ENCODE measurements around the gene RAB27B. TPM values are rescaled to one million over a fixed set of nuclear protein-coding genes. Genes with fewer than 3 reads are reported as not detected.
"Not testable (repeated sequence)": the region's sequence is repeated elsewhere in the genome, so short reads cannot be mapped to it uniquely, and the experiment has no call there.

The RAB27B gene
- total RNA-seq, 2 donors from 2014 or later, result 0.14 to 0.21 TPM

DNA sequence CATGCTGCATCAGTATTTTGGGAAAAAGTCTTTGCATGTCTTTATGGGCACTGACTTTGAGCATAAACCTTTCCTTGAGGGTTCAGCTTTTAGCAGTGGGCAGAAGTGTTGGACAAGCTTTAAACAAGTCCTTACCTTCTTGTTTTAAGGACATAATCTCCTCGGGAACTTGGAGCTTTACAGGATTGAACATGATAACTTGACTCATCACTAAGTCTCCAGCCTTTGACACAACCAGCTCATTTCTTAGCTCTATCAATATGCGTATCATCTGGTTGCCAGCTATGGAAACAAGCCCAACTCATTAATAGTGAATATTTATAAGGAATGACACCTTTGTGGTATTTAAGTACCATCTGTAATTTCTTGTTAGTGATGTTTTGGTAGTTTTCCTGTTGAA, 21.0 kb upstream of the RAB27B start:
- Mint-ChIP-seq H3K9me3 (peaks cover 0 to 9% of the 10 kb centered on the region in 2 donors), H3K27ac (no peak overlapping the region), H3K36me3 (no peaks in the 10 kb centered on the region)
- ATAC-seq, result no peak
- DNase-seq (ENCODE audit: low spot score in 2 of 2), result no peak

DNA sequence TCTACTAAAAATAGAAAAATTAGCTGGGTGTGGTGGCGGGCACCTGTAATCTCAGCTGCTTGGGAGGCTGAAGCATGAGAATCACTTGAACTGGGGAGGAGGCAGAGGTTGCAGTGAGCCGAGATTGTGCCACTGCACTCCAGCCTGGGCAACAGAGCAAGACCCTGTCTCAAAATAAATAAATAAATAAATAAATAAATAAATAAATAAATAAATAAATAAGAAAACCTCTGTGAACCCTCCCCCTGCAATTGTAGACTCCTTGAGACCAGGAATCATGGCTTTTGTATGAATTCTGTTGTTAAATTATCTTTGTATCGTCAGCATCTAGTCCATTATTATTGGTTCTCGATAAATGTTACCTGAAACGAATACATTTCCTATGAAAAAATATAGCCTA, 17.6 kb upstream of the RAB27B start:
- not testable (repeated sequence) for ATAC-seq; DNase-seq (ENCODE audit: low spot score in 2 of 2); H3K27ac Mint-ChIP-seq; H3K36me3 Mint-ChIP-seq; H3K9me3 Mint-ChIP-seq

DNA sequence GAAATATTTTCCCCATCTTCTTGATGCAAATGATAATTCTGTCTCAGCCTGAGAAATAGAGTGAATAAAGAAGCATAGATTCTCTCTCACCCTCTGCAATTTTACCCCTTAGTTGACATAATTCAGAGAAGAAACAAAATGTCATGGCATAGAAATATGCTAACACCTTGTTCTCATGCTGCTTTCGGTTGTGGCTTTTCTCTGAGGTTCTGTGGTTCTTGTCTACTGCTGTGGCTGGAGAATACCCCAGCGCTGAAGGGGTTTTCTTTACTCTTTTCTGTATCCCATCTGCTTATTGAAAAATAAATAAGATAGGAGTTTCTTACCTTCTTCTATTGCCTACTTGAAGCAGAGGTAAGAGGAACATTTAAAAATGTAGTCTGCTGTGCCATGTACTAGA, 15.4 kb upstream of the RAB27B start:
- Mint-ChIP-seq H3K36me3 (no peaks in the 10 kb centered on the region), H3K27ac (no peak overlapping the region), H3K9me3 (no peaks in the 10 kb centered on the region)
- no peak for DNase-seq (ENCODE audit: low spot score in 2 of 2)
- ATAC-seq, result peak; percentile 56 to 75

DNA sequence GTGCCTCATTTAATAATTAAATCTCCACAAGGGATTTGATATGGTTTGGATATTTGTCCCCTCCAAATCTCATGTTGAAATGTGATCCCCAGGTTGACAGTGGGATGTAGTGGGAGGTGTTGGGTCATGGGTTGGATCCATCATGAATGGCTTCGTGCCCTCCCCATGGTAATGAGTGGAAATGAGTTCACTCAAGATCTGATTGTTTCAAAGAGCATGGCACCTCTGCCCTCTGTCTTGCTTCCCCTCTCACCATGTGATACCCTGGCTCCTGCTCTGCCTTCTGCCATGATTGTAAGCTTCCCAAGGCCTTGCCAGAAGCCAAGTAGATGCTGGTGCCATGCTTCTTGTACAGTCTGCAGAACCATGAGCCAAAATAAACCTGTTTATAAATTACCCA, 15.0 kb upstream of the RAB27B start:
- Mint-ChIP-seq H3K9me3 (no peaks in the 10 kb centered on the region), H3K36me3 (no peaks in the 10 kb centered on the region), H3K27ac (no peak overlapping the region)
- DNase-seq (ENCODE audit: low spot score in 2 of 2) (no peak), ATAC-seq (no peak)

DNA sequence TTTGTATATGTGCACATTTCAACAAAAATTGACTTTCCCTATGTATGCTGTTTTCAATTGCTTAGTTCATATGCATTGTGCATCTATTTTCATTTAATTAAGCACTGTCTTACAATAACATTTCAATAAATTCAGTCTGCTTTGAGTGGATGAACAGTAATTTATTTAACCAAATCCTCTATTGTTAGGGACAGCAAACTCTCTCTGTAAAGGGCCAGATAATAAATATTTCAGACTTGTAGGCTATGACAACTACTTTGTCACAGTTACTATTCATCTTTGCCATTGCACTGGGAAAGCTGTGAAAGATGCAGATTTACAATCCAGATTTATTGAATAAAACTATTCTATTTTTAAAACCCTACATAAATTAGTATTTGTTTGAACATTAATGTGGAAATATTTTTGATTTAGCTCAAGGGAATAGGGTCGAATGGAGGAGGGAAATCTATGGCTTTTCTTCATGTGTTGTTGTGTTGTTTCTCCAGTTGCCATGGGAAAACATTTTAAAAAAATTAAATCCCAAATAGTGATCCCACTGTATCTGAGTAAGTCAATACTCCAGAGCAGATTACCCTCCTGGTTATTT, 14.2 kb upstream of the RAB27B start:
- no peaks in the 10 kb centered on the region for H3K9me3 Mint-ChIP-seq
- no peak overlapping the region for H3K27ac Mint-ChIP-seq
- no peak for ATAC-seq
- H3K36me3 Mint-ChIP-seq, result no peaks in the 10 kb centered on the region
- DNase-seq (ENCODE audit: low spot score in 2 of 2), result no peak

DNA sequence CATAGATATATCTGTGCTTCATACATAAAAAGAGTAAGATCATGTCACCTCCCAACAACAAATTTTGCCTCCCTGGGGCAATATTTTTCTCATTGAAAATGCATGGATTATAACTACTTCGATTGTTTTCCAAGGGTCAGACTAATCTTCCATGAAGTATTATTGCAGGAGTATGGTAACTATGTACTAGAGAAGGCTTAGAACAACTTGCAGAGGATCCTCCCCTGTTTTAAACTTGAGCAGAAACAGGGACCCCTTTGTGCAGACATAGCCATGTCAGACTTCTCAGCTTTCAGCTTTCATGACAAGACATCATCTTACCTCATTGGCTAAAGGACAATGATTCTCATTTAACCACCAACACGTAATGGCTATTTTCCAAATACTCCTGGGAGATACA, 13.2 kb upstream of the RAB27B start:
- no peak for DNase-seq (ENCODE audit: low spot score in 2 of 2)
- H3K36me3 Mint-ChIP-seq, result no peaks in the 10 kb centered on the region
- no peak overlapping the region for H3K27ac Mint-ChIP-seq
- H3K9me3 Mint-ChIP-seq, result no peaks in the 10 kb centered on the region
- no peak for ATAC-seq

DNA sequence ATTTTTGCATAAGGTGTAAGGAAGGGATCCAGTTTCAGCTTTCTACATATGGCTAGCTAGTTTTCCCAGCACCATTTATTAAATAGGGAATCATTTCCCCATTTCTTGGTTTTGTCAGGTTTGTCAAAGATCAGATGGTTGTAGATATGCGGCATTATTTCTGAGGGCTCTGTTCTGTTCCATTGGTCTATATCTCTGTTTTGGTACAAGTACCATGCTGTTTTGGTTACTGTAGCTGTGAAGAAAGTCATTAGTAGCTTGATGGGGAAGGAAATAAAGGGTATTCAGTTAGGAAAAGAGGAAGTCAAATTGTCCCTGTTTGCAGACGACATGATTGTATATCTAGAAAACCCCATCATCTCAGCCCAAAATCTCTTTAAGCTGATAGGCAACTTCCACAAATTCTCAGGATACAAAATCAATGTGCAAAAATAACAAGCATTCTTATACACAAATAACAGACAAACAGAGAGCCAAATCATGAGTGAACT, 7.4 kb upstream of the RAB27B start:
- H3K27ac Mint-ChIP-seq; H3K36me3 Mint-ChIP-seq; DNase-seq (ENCODE audit: low spot score in 2 of 2); ATAC-seq; H3K9me3 Mint-ChIP-seq: not testable (repeated sequence)

DNA sequence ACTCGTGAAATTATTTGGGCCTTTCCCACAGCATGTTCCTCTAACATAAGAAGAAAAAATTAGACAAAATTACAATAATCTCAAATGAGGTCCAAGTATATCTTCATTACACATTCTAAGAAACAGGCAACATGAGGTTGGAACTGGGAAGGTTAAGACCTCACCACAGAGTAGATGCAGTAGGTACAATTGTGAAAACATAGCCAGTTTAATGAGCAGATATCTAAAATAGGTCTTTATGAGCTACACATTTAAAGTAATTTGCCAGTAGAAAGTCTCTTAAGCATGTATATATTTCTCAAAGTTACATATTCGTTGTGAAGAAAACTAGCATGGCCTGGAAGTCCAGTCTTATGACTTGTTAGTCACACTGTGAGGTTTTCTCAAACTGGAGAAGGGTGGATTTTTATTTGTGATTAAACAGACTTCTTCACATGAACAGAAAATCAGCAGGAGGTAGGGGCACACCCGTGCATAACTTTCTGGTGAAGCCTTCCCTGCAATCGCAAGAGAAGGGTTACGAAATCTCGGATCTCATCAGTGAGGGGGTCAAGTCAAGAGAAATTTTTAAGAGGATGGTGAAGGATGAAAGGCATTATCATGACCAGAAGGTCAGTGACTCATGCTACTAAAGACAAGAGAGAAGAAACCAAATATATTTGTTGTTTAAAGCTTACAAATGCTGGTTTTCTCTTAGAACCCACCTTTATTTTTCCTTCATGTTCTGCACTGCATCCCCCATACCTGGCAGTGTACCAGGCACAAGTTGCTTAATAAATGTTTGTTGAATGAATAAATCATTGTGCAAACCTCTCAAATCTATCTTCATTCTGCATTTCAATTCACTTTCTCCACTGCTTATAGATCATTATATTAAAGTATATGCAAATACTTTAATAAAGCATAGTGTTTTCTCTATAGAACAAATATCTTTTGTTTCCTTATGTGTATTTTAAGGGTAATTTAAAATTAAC, 5.1 kb upstream of the RAB27B start:
- DNase-seq (ENCODE audit: low spot score in 2 of 2), result no peak
- no peak overlapping the region for H3K27ac Mint-ChIP-seq
- no peaks in the 10 kb centered on the region for H3K36me3 Mint-ChIP-seq
- no peak for ATAC-seq
- no peaks in the 10 kb centered on the region for H3K9me3 Mint-ChIP-seq

DNA sequence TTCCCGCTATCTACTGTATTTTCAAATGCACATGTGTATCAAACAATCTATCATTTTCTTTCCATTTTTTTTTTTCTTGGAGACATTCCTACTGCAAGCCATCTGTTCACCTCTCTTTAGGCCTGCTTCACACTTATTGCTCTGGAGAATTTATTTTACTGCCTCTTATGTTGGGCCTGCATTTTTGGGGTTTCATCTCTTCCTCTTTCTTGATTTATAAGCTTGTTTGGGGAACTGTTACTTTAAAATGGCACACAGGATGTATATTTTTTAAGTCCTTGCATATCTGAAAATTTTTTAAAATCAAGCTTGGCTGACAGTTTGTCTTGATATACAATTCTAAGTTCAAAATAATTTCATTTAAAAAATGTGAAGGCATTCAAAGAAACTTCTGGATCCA, 3.5 kb upstream of the RAB27B start:
- no peak for DNase-seq (ENCODE audit: low spot score in 2 of 2)
- Mint-ChIP-seq H3K27ac (peak overlapping the region in 1 of 2 donors; percentile 34), H3K9me3 (no peaks in the 10 kb centered on the region), H3K36me3 (no peaks in the 10 kb centered on the region)
- no peak for ATAC-seq

DNA sequence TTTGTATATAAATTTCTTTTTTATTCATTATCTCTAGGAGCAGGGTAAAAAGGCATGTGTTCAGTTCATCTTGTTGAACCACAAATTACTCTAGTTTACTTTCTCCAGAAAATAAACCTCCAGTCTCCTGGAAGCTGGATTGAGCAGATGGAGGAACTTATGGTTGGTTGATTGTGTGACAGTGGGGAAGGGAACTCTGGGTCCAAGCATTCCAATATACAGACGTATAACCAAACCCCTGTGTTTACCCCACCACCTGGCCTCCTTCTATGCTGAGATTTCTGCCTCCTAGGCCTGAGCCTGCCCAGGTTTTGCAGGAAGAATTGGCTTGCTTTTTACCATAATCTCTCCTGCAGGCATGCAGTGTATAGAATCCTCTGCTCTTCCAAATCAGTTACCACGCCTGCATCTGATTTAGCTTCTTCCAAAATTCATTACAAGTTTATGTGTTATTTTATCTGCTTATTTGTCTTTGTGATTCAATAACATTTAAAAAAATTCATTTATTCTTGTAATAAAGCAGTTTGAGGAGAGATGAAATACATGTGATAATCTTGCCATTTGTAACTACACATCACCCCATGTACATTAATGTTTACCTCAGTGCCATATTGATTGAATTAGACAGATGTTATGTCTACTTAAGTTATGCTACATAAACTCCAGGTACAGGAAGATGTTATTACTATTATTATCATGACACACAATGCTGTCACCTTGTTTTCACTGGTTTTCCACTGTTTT, 2.5 kb upstream of the RAB27B start:
- ATAC-seq, result no peak
- DNase-seq (ENCODE audit: low spot score in 2 of 2), result no peak
- Mint-ChIP-seq H3K36me3 (no peaks in the 10 kb centered on the region), H3K27ac (no peak overlapping the region), H3K9me3 (no peaks in the 10 kb centered on the region)

DNA sequence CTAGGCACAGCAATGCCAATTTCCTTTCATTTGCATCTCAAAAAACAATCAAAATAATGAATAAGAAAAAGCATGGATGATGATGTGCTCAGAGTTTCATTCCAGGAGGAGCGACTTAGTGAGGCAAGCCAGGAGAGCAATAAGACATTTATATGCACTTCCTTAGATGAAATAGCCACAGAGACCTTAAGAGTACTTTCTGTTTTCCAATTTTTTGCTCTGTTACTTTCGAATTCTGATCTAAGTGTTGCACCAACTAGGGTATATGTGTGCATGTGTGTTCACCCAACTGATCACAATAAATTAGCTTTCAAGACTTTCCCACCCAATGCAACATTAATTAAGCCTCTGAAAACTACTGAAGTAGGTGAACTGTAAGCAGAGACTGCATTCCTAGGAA, 709 bp downstream of the RAB27B start:
- peaks cover 13 to 15% of the 10 kb centered on the region in 2 donors for H3K36me3 Mint-ChIP-seq
- H3K9me3 Mint-ChIP-seq, result peaks cover 9 to 13% of the 10 kb centered on the region in 2 donors
- H3K27ac Mint-ChIP-seq, result peak overlapping the region in 1 of 2 donors; percentile 80
- DNase-seq (ENCODE audit: low spot score in 2 of 2) (no peak), ATAC-seq (no peak)

DNA sequence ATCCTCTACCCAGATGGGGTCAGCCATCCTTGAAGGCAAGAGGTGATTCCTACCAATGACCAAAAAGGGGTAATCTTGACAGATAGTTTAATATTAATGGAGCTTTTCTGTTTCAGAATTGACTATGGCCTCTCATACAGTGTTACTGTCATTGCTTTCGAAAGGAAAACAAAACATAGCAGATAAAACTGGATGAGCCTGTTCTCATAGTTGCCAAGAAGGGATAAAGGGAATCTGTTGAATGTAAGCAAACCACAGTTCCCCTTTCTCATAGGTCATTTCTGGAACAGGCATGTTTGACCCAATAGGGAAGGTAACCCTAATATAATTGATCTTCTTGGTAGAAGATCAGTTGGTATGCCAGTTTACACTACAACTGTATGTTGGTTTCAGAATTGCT, 1.6 kb downstream of the RAB27B start:
- ATAC-seq (no peak), DNase-seq (ENCODE audit: low spot score in 2 of 2) (no peak)
- Mint-ChIP-seq H3K36me3 (peaks cover 13 to 15% of the 10 kb centered on the region in 2 donors), H3K27ac (no peak overlapping the region), H3K9me3 (peaks cover 9 to 13% of the 10 kb centered on the region in 2 donors)

DNA sequence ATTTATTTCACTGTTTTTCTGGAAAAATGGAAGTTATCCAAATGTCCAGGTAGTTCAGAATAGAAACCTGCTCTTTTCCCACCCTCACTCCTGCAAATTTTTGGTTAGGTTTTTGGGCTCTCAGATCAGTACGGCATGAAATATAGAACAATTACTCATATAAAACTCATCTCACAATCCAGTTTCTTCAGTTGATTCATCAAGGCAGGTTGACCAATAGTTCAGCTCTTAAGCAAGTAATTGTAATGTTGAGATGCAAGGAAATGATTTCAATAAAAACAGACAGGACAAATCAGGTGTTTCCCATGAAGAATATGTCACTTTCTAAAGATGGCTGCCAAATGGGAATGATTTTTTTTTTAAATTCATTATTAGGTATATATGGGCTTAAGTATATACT, 2.0 kb downstream of the RAB27B start:
- no peak for DNase-seq (ENCODE audit: low spot score in 2 of 2)
- H3K27ac Mint-ChIP-seq, result no peak overlapping the region
- H3K36me3 Mint-ChIP-seq, result peaks cover 13 to 15% of the 10 kb centered on the region in 2 donors
- H3K9me3 Mint-ChIP-seq, result peaks cover 9 to 13% of the 10 kb centered on the region in 2 donors
- ATAC-seq, result peak; percentile 10 to 46

DNA sequence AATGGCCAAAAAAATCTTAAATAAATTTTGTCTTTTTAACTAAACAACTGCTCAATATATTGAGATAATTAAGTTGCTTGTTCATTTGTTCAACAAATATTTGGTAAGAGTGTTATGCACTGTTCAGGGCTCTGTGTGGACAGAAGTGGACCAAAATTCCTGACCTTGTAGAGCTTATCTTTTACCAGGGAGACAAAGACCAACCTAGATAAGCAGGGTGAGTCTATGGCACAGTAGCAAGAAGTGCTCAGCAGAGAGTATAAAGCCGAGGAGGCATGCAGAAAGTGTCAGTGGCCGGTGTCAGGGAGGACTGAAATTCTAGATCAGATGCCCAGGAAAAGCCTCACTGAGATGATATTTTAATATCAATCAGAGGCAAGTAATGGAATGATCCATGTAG, 2.6 kb downstream of the RAB27B start:
- ATAC-seq (no peak), DNase-seq (ENCODE audit: low spot score in 2 of 2) (no peak)
- H3K27ac Mint-ChIP-seq, result no peak overlapping the region
- H3K9me3 Mint-ChIP-seq, result peaks cover 9 to 13% of the 10 kb centered on the region in 2 donors
- peaks cover 13 to 15% of the 10 kb centered on the region in 2 donors for H3K36me3 Mint-ChIP-seq

DNA sequence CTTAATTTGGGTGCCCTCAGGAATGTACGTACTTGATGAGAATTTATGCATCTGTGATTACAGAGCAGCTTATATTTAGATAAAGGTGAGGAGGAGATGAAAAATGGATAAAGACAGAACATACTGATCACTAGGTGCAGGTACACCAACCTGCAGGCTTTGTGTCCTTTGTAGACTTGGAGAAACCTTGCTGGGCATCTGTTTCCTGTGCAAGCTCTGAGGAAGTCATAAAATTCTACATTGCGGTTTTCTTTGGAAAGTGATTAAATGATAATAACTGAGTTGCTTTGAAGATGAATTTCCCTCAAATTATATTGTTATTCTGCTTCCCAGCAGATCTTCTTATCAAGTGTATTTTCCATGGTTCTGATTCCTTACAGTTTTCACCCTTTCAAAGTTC, 7.7 kb downstream of the RAB27B start:
- peaks cover 13 to 15% of the 10 kb centered on the region in 2 donors for H3K36me3 Mint-ChIP-seq
- ATAC-seq, result peak in 1 of 2 donors; percentile 52
- peak overlapping the region in 1 of 2 donors; percentile 15 for H3K27ac Mint-ChIP-seq
- H3K9me3 Mint-ChIP-seq, result peaks cover 9 to 13% of the 10 kb centered on the region in 2 donors
- no peak for DNase-seq (ENCODE audit: low spot score in 2 of 2)

DNA sequence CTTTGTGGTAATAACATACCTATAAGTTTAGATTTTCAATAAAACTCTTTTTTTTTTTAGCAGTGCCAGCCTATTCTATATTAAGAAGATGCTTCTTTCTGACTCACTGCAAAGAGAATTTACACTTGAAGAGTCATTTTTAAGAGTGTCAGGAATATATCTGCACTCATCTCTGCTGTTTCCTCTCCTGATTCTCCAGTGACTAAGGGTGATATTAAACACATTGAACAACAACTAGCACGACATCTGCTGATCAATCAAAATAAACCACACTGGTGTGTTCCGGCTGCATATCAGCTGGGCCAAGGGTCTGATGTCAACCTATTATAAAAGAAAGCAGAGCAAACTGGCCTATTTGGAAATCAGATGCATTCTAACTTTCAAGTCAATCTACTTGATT, 15.0 kb downstream of the RAB27B start:
- DNase-seq (ENCODE audit: low spot score in 2 of 2) (no peak), ATAC-seq (no peak)
- H3K9me3 Mint-ChIP-seq, result no peaks in the 10 kb centered on the region
- no peak overlapping the region for H3K27ac Mint-ChIP-seq
- H3K36me3 Mint-ChIP-seq, result no peaks in the 10 kb centered on the region

DNA sequence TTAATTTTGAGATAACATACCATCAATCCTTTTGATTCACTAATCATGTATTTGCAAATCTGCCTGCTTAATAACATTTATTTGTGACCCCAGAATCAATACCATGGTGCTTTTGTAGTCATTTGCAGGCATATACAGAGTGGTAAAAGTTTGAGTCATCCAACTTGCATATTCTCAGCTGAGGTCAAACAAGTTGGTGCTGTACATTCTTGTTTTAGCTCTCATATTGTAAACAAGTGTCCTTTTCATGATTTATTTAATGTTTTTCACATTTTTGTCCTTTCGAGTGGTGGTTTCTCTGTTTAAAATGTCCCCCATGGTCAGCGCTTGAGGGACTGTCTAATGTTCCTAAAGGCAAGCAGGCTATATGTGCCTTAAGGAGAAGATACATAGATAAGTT, 17.5 kb downstream of the RAB27B start:
- H3K27ac Mint-ChIP-seq, result no peak overlapping the region
- ATAC-seq (no peak), DNase-seq (ENCODE audit: low spot score in 2 of 2) (no peak)
- H3K9me3 Mint-ChIP-seq, result no peaks in the 10 kb centered on the region
- no peaks in the 10 kb centered on the region for H3K36me3 Mint-ChIP-seq
